NCI-H1105 (cell line): ENCODE measurements around the gene MRNIP.
"Not testable (repeated sequence)": the region's sequence is repeated elsewhere in the genome, so short reads cannot be mapped to it uniquely, and the experiment has no call there.

Experiments
- DNase-seq: peaks from one replicate; lab custom pipeline; 2025; lab: John Stamatoyannopoulos, UW

MRNIP gene

GRCh38 chr5:179871533-179871932 lies 12.9 kb upstream of the MRNIP start:
- not testable (repeated sequence) for DNase-seq

DNA sequence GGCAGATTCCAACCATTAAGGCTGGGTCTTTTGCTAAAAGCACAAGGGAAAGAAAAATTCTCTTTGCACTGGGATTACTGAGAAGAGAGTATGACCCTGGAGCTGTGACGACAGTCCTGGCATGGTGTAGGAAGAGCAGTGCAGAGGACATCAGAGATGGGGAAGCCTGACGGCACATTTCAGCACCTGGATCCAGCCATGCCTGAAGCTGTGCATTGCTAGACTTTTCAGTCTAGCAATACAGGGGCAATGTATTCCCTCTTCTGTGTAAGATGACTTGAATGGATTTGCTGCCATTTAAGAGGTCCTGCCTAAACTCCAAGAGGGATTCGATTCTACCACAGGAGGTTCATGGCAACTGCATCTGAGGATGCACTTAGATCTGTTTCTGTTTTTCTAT lies 12.3 kb upstream of the MRNIP start:
- DNase-seq = no peak

GRCh38 chr5:179870403-179870903 lies 11.8 kb upstream of the MRNIP start:
- DNase-seq = no peak

DNA sequence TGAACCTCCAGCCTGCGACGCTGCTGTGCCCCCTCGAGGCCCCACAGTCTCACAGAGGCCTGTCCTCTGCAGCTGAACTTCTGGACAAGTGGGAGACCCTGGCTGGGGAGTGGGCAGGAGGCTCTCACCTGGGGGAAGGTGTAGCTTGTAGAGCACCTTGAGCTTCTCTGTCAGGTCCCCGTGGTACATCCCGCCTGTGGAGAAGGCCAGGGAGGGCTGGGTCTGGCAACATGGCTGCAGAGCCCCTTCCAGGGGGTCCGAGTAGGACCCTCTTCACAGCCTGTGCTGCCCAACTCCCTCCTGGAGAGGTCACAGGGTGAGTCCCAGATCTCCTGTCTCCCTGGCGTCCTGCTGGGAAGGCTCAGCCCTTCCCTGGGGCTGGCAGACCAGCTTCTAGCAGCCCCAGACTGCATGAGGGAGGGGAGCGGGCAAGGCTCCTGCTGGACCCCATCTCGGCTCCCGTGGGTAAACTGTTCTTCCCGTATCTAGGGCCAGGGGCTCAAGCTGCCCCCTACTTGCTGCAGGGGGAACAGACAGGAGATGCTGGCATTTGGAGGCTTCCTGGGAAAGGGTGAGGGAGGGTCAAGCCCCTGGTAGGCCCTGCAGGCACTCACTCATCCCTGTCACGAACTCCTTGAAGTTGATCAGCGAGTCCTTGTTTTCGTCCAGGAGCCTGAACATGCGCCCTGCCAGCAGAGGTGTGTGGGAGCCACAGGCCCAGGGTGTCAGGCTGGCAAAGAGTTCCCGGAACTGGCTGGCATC lies 11.2 kb upstream of the MRNIP start:
- DNase-seq = no peak

DNA sequence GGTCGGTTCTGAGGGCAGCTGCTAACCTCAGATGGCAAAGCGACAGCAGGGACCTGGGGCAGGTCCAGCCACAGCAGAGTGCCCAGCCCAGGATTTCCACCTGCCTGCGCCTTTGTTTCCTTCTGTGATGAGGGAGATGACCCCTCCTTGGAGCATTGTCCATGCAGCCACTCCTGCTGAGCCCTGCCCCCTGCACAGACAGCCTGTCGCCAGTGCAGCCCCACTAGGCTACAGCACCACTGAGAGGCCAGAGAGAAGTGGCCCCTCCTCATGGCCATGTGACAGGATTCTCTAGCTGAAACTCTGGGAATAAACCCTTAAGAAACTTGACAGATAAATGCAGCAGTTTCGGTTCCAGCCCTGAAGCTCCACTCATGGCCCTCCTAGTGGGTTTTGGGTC lies 10.5 kb upstream of the MRNIP start:
- no peak for DNase-seq

DNA sequence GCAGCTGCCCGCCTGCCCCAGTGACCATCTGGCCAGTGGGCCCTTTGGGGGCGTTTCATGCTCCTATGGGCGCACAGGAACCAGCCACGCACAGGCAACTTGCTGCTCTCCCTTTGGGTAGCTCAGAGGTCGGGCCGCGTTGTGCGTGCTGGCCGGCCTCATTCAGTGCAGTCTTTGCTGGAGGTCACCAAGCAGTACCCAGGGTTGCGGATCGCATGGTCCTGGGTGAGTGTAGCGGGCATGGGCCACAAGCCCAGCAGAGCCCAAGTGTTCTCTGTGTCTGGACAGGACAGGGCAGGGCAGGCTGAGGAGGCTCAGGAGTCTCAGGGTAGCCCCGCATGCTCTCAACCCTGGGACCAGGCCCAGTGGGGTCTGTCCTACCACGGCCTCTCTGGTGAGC lies 9.9 kb upstream of the MRNIP start:
- no peak for DNase-seq

DNA sequence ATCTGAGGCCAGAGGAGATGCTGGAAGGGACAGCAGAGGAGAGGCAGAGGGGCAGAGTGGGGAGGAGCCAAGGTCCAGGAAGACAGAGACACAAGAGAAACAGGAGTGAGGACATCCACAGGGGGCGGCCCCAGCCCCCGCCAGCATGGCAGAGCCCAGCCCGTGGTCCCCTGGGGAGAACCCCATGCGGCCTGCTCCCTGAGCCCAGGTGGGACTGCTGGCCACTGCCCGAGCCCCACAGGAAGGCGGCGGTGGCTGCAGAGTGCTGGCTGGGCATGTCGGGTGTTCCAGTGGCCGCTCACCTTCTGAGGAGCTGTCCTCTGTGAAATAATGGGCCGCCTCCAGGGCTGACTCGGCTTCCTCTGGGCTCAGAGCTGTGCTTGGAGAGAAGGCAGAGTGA lies 8.9 kb upstream of the MRNIP start:
- DNase-seq = no peak

- DNase-seq = no peak
Observed at GRCh38 chr5:179867079-179867465, 8.5 kb upstream of the MRNIP start.

DNA sequence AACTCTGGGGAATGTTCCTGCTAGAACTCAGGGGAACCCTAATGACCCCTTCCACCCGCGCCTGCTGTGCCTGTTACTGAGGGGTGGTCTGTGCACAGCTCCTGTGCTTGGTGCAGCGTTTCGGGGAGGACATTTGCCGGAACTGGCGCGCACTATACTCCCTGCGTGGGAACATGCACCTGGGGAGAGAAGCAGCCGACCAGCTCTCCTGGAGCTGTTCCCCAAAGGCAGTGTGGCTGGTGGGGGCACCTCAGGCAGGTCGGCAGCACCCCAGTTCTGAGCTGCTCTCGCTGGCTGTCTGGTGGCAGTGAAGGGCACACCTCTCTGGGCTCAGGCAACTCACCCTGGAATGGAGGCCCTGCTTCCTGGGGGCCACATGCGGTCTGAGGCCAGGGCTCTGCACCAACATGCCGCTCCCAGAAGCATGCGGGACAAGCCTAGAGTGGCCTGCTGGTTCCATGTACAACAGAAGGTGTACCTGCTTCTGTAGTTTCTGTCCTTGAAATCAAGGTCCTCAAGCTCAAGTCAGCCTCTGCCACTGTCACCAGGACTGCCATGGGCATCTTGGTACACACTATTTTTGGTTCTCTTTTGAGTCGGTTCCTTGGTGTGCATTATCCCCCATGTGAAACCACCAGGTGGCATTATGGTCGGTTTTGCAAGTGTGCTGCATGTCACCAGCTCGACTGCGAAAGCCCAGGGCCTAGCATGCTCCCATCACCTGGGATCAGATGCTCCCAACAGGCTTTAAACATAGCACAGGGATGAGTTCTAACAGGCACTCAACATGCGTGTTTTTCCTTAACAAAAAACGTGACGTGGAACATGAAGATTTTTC lies 7.8 kb upstream of the MRNIP start:
- no peak for DNase-seq

DNA sequence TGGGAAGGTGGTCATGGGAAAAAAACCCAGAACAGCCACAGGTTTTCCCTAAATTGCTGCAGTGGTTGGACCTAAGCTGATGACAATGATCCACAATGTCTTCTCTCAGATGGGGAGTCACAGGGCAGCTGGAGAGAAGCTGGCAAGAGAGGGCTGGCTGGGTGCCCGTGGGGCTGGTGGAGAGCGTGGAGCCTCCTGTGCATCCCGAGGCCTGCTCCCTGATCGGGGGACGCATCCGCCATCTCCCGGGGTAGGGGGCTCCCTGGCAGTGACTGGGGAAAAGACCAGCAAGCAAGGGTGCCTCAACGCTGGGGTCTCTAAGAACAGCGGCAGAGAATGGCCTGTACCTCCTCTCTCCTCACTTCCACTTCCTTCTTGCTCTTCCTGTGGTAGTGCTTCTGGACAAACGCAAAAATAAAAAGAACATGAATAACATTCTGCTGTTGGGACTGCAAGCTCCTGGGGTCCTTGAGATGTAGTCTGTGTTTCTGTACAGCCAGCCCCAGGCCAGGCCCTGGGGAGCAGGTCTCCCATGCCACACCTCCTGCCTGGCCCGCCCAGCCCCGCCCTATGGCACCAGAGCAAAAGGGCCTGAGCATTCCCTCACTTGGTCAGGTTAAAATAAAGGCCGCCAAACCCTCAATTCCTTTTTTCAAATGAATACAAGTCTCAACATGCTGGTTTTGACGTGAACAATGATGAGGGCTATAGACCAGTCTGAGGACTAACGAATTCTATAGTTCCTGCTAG lies 7.0 kb upstream of the MRNIP start:
- DNase-seq = no peak

DNA sequence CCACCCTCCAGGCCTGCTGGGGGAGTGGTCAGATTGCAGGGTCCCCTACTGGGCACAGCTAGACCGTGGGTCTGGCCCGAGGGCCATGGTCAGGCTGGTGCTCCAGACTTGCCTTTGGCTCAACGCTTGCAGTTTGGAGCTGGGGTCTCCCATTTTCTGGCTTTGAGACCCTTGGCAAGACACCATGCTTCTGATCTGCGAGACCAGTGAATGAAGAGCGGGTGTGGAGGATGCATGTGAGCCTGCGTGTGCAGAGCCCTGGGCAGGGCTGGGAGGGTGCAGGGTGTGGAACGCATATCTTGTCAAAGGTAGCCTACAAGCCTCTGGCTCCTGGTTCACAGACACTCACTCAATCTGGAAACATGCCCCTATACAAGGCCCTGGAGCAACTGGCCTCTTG lies 6.1 kb upstream of the MRNIP start:
- no peak for DNase-seq

DNA sequence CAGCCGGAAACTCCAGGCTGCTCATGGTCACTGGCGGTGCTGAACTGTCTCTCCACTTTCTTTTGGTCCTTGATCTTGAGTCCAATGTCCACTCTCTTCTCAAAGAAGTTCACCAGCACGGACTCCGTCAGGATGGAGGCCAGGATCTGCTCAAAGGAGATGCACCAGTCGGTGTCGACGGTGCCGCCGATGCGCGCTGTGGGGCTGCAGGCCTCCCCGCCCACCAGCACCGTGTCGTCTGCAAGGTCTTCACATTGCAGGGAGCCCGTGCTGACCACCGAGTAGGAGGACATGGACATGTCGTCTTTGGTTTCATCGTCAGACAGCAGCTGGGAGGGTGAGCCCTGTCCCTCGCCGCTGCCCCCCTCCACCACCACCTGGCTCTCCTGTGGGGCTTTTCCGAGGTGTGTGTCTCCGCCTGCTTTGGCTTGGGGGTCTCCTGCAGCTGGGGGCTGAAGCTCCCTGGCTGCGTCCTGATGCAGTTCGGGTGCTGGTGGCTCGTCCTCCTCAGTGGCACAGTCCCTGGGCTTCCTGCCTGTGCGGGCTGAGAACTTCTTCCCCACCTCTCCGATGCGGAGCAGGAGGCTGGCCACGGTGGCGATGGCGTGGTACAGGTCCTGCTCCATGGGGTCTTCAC lies 5.0 kb upstream of the MRNIP start:
- DNase-seq = no peak

DNA sequence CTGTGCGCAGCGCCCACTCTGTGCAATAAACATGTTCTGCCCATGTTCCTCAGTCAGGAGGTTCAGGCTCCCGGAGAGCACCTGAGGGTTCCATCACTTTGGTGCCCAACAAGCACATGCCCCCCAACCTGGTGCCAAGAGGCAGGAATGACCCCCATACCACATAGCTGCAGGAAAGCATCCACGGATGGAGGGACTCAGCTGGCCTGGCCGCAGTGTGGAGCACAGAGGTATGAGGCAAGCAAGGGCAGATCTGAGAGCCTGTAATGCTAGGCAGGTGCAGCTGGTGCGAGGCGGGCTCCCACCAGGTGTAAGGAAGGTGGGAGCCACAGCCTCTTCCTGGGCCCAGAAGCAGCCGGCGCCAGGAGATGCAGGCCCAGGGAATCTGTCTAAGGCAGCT lies 4.3 kb upstream of the MRNIP start:
- no peak for DNase-seq

DNA sequence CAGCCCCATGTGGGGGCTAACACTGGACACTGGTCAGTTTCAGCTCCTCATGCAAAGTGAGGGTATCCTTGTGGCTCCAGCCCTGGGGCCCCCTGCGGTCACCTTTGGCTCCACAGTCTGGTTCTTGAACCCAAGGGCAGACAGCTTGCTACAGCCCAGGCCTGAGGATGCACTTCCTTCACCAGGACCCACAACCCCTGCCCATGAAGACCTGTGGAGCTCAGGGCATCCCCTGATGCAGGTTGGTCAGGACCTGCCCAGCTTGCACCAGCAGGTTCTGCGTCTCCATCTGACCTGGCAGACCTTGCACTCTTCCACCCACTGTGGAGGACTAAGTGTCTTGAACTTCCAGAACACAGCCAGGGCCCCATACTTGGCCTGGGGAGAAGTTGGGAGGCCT lies 3.7 kb upstream of the MRNIP start:
- DNase-seq = no peak

DNA sequence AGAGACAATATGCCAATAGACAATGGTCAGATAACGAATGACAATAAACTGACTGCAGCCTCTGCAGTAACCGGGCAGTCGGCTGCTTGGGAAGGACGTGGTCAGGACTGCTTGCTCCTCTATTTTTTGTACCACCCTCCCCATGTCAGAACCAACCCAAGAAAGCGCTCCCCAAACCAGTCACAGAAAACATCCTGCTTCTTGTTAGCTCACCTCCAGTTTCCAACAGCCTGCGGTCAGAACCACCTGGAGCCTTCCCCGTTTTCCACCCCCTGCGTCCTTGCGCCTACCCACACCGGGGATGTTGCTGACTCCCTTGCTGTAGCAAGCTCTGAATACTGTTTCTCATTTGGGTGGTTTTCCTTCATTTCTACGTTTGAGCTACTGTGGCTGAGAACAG lies 1.7 kb upstream of the MRNIP start:
- DNase-seq = no peak

GRCh38 chr5:179858241-179858585 lies 404 bp downstream of the MRNIP start:
- DNase-seq = no peak

DNA sequence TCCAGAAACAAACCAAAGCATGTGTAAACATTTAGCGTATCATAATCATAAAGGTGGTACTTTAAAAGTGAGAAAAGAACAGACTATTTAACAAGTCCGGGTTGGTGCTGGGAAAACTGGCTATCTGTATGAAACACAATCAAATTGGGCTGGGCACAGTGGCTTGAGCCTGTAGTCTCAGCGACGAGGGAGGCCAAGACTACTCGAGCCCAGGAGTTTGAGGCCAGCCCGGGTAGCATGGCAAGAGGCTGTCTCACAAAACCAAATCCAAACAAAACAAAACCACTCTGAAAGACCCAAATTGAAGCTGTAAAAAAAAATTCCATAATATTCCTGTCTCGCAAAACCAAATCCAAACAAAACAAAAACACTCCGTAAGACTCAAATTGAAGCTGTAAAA lies 4.3 kb downstream of the MRNIP start:
- DNase-seq = no peak

GRCh38 chr5:179852993-179853547 lies 5.5 kb downstream of the MRNIP start:
- no peak for DNase-seq

- DNase-seq = no peak
Observed at GRCh38 chr5:179841621-179842020, 17.0 kb downstream of the MRNIP start.

DNA sequence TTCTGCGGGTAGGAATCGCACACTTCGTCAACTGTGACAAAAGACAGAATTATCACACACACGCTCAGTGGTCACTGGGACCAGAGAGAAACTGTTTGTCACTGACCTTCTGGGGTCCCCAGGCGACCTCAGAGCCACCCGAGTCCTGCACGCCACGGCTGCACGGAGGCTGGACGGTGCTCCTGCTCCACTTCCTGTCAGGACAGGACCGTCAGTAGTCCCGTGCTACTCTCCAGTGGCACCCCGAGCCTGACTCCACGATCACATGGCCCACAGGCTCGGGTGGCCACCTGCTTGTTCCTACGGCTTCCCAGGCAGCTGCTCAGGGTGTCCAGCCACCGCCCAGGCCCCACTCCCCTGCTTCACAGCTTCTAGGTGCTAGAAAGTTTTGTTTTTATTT lies 17.9 kb downstream of the MRNIP start:
- no peak for DNase-seq

DNA sequence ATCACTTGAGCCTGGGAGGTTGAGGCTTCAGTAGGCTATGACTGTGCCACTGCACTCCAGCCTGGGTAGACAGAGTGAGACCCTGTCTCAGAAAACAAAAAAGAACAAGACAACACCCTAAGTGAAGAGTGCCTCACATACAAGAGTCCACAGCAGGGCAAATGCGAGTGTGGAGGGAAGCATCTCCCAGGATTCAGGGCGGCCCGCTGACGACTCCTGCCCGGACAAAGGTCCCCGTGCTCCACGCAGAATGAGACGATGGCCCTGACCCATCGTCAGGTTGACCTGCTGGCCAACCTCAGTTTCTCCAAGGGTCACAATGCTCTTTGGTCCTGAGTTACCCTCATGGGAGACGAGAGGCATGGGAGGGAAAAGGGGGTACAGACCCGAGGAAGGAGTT lies 18.3 kb downstream of the MRNIP start:
- DNase-seq = no peak
